Activated CD8-positive, alpha-beta memory T cell treated with anti-CD3 and anti-CD28 coated beads for 36 hours (primary cell): ENCODE measurements around the gene ARL5C. TPM values are rescaled to one million over a fixed set of nuclear protein-coding genes. Genes with fewer than 3 reads are reported as not detected.
"Not testable (repeated sequence)": the region's sequence is repeated elsewhere in the genome, so short reads cannot be mapped to it uniquely, and the experiment has no call there.

Experiments
- CTCF ChIA-PET: fragments of 350-600 bp; sonication (Branson Sonifier 250); formaldehyde crosslinking; loops from one replicate; lab custom pipeline; 2021; ENCODE audit warnings: antibody characterized with exemption; lab: Charles Lee
- POLR2A ChIA-PET: fragments of 350-600 bp; sonication (Branson Sonifier 250); formaldehyde crosslinking; loops from one replicate; lab custom pipeline; 2021; ENCODE audit warnings: antibody characterized with exemption; lab: Charles Lee
- total RNA-seq, 2 experiments: library from RNA; stranded (reverse); gene quantifications; one replicate each; pipeline ENCODE4 v1.2.3, GENCODE V29; 2021

The ARL5C gene
- total RNA-seq, 2 experiments from 2014 or later, result not detected

- ChIA-PET CTCF (interaction anchor here (0.6 to 5.6 kb wide), 13 partner anchors 8 to 190 kb away, joined by 3 to 58 read pairs (median 4); partner anchors contain the start of gene ARL5C), POLR2A (interaction anchor here (0.6 to 1.4 kb wide), 3 partner anchors 9 to 1157 kb away, joined by 4 to 6 read pairs (median 5); partner anchors contain the start of gene RPL19)
These were observed 7.7 kb upstream of the ARL5C start for GRCh38 chr17:39173526-39174274.

GRCh38 chr17:39173080-39173479 lies 7.1 kb upstream of the ARL5C start:
- POLR2A ChIA-PET, result interaction anchor here (0.5 to 0.7 kb wide), 3 partner anchors 10 to 27 kb away, joined by 3 to 5 read pairs (median 4); partner anchors contain the start of gene RPL19
- CTCF ChIA-PET, result interaction anchor here (0.8 to 5.6 kb wide), 5 partner anchors 7 to 189 kb away, joined by 3 to 58 read pairs (median 21); partner anchors contain the start of gene ARL5C

GRCh38 chr17:39171933-39172332 lies 6.0 kb upstream of the ARL5C start:
- POLR2A ChIA-PET, result interaction anchor here (0.5 kb wide), 1 partner anchor 266 kb away, joined by 8 read pairs; no protein-coding TSS in a partner anchor
- CTCF ChIA-PET, result interaction anchor here (5.6 kb wide), 1 partner anchor 188 kb away, joined by 35 read pairs; no protein-coding TSS in a partner anchor

GRCh38 chr17:39170558-39170957 lies 4.6 kb upstream of the ARL5C start:
- ChIA-PET CTCF (interaction anchor here (0.6 kb wide), 1 partner anchor 112 kb away, joined by 4 read pairs; no protein-coding TSS in a partner anchor), POLR2A (interaction anchor here (0.6 kb wide), 2 partner anchors 370 to 1416 kb away, joined by 3 to 4 read pairs; no protein-coding TSS in a partner anchor)

- CTCF ChIA-PET, result interaction anchor here (0.6 to 1.3 kb wide), 2 partner anchors 74 to 111 kb away, joined by 4 read pairs; no protein-coding TSS in a partner anchor
- POLR2A ChIA-PET, result interaction anchor here (0.6 kb wide), 1 partner anchor 1415 kb away, joined by 4 read pairs; no protein-coding TSS in a partner anchor
These were observed 4.1 kb upstream of the ARL5C start for GRCh38 chr17:39170109-39170508.

GRCh38 chr17:39169518-39169917 lies 3.6 kb upstream of the ARL5C start:
- ChIA-PET POLR2A (interaction anchor here (0.6 kb wide), 1 partner anchor 14 kb away, joined by 3 read pairs; no protein-coding TSS in a partner anchor), CTCF (interaction anchor here (0.7 to 1.3 kb wide), 2 partner anchors 75 to 820 kb away, joined by 4 read pairs; no protein-coding TSS in a partner anchor)

- POLR2A ChIA-PET, result interaction anchor here (0.6 kb wide), 1 partner anchor 14 kb away, joined by 3 read pairs; no protein-coding TSS in a partner anchor
These were observed 3.1 kb upstream of the ARL5C start for GRCh38 chr17:39169101-39169500.

GRCh38 chr17:39168503-39168902 lies 2.5 kb upstream of the ARL5C start:
- CTCF ChIA-PET, result interaction anchor here (0.7 to 1.4 kb wide), 5 partner anchors 9 to 321 kb away, joined by 3 to 7 read pairs (median 4); no protein-coding TSS in a partner anchor
- POLR2A ChIA-PET, result not testable (repeated sequence)

More at GRCh38 chr17:39169101-39169500, 3.1 kb upstream of the ARL5C start:
- CTCF ChIA-PET, result interaction anchor here (0.7 to 1.3 kb wide), 5 partner anchors 16 to 819 kb away, joined by 3 to 4 read pairs (median 4); no protein-coding TSS in a partner anchor

GRCh38 chr17:39167476-39167875 lies 1.5 kb upstream of the ARL5C start:
- ChIA-PET CTCF (interaction anchor here (0.6 to 4.1 kb wide), 6 partner anchors 8 to 353 kb away, joined by 3 to 64 read pairs (median 5); partner anchors contain the start of gene PLXDC1), POLR2A (no interaction called here)

GRCh38 chr17:39166437-39167335 lies 725 bp upstream of the ARL5C start:
- CTCF ChIA-PET, result interaction anchor here (1.1 to 4.1 kb wide), 6 partner anchors 8 to 183 kb away, joined by 3 to 64 read pairs (median 9); partner anchors contain the start of genes PLXDC1 and RPL19
- POLR2A ChIA-PET, result no interaction called here

- CTCF ChIA-PET, result interaction anchor here (0.6 to 4.1 kb wide), 34 partner anchors 9 to 382 kb away, joined by 3 to 64 read pairs (median 4); partner anchors contain the start of genes PLXDC1, RPL19 and RPL23
- POLR2A ChIA-PET, result interaction anchor here (1.2 to 1.3 kb wide), 3 partner anchors 9 to 21 kb away, joined by 3 to 9 read pairs (median 6); no protein-coding TSS in a partner anchor
These were observed 652 bp downstream of the ARL5C start for GRCh38 chr17:39165178-39165840.

GRCh38 chr17:39164675-39165143 lies 1.3 kb downstream of the ARL5C start:
- CTCF ChIA-PET, result interaction anchor here (0.6 to 4.1 kb wide), 34 partner anchors 9 to 383 kb away, joined by 3 to 64 read pairs (median 4); partner anchors contain the start of genes PLXDC1, RPL19 and RPL23
- POLR2A ChIA-PET, result interaction anchor here (1.2 to 1.3 kb wide), 3 partner anchors 10 to 22 kb away, joined by 3 to 9 read pairs (median 6); no protein-coding TSS in a partner anchor

- ChIA-PET CTCF (interaction anchor here (2.2 to 3.3 kb wide), 2 partner anchors 13 to 83 kb away, joined by 5 to 11 read pairs; no protein-coding TSS in a partner anchor), POLR2A (no interaction called here)
These were observed 4.0 kb downstream of the ARL5C start for GRCh38 chr17:39161962-39162361.

GRCh38 chr17:39158623-39159022 lies 7.3 kb downstream of the ARL5C start:
- CTCF ChIA-PET, result interaction anchor here (1.0 to 2.1 kb wide), 2 partner anchors 9 to 16 kb away, joined by 3 to 7 read pairs; no protein-coding TSS in a partner anchor

GRCh38 chr17:39156491-39156890 lies 9.5 kb downstream of the ARL5C start:
- CTCF ChIA-PET, result interaction anchor here (1.2 kb wide), 2 partner anchors 8 to 18 kb away, joined by 3 to 4 read pairs; no protein-coding TSS in a partner anchor
- POLR2A ChIA-PET, result no interaction called here

More at GRCh38 chr17:39158623-39159022, 7.3 kb downstream of the ARL5C start:
- POLR2A ChIA-PET, result interaction anchor here (0.6 kb wide), 1 partner anchor 14 kb away, joined by 5 read pairs; no protein-coding TSS in a partner anchor

- ChIA-PET CTCF (interaction anchor here (1.2 kb wide), 1 partner anchor 9 kb away, joined by 4 read pairs; no protein-coding TSS in a partner anchor), POLR2A (no interaction called here)
These were observed 10.3 kb downstream of the ARL5C start for GRCh38 chr17:39155654-39156053.
